Cerebellar cortex (tissue), 1 donor: ENCODE data around the gene LTA.

ENCODE experiments used
- DNase-seq: peaks from one replicate; pipeline ENCODE4 v3.0.0-alpha.2; 2015; ENCODE audit warnings: low spot score

LTA gene, protein sequence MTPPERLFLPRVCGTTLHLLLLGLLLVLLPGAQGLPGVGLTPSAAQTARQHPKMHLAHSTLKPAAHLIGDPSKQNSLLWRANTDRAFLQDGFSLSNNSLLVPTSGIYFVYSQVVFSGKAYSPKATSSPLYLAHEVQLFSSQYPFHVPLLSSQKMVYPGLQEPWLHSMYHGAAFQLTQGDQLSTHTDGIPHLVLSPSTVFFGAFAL

DNA sequence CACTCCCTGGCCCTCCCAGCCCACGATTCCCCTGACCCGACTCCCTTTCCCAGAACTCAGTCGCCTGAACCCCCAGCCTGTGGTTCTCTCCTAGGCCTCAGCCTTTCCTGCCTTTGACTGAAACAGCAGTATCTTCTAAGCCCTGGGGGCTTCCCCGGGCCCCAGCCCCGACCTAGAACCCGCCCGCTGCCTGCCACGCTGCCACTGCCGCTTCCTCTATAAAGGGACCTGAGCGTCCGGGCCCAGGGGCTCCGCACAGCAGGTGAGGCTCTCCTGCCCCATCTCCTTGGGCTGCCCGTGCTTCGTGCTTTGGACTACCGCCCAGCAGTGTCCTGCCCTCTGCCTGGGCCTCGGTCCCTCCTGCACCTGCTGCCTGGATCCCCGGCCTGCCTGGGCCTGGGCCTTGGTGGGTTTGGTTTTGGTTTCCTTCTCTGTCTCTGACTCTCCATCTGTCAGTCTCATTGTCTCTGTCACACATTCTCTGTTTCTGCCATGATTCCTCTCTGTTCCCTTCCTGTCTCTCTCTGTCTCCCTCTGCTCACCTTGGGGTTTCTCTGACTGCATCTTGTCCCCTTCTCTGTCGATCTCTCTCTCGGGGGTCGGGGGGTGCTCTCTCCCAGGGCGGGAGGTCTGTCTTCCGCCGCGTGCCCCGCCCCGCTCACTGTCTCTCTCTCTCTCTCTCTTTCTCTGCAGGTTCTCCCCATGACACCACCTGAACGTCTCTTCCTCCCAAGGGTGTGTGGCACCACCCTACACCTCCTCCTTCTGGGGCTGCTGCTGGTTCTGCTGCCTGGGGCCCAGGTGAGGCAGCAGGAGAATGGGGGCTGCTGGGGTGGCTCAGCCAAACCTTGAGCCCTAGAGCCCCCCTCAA is at the start of gene LTA:
LTA (plus strand) TSS at position 249 of the 871 bp plus-strand sequence; CDS start at position 703, 454 bp downstream.
- DNase-seq = no peak

DNA sequence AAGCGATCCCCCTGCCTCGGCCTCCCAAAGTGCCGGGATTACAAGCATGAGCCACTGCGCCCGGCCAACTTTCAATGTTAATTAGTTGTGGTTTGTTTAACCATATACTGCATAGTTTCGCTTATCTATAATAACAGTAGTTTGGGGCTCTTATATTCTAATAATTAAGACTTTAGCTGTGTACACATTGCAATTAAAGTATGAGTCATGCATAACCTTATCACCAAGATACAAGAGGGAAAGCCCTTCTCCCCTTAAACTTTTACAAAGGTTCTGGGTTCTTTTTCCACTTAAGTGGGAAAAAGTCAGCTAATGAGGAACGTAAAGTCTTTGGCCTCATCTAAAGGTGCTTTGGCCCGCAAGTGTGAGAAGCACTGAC is 46.5 kb upstream of the LTA start:
- no peak for DNase-seq

DNA sequence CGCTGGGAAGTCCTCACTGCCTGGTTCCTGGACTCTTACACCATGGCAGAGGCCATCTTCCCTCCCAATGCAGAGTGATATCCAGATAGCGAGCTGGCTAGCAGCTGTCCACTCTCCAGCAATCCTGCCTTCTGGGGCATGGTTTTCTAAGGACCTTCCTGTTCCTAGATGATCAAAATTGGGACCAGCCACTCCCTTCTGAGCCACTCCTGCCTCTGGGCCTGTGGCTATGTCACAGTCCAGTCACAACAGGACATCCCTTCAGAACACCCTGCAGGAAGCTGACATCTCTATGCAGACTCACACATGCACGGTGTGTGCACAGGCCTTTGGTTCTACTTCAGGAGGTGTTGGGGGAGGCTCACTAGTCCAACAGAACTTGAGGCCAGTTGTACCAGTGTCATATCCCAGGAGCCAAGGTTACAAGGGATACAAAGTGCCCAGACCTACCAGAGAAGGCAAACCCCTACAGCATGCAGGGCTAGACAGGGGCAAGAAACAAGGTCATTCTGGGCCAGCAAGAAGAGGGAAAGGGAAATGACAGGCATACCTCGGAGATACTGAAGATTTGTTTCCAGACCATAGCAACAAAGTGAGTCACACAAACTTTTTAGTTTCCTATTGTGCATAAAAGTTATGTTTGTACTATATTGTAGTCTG is 46.0 kb upstream of the LTA start:
- no peak for DNase-seq

DNA sequence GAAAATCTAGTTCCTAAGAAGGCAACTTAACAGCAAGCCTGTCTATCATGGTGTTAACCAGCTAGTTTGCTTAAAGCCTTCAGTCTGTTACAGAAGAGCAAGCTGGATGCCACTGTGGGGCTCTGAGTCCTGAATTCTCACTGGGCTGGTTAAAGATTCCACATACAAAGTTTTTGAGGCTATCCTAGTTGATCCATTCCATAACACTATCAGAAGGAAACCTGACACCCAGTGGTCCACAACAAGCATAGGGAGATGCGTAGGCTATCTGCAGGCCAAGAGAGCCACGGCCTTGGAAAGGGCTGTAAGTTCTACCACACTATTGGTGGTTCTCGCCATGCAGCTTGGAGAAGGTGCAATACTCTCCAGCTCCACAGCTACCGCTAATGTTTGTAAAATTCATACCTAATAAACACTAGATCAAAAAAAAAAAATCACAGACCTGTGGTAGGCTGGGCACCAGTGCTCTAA is 43.7 kb upstream of the LTA start:
- peak; percentile 45 for DNase-seq

DNA sequence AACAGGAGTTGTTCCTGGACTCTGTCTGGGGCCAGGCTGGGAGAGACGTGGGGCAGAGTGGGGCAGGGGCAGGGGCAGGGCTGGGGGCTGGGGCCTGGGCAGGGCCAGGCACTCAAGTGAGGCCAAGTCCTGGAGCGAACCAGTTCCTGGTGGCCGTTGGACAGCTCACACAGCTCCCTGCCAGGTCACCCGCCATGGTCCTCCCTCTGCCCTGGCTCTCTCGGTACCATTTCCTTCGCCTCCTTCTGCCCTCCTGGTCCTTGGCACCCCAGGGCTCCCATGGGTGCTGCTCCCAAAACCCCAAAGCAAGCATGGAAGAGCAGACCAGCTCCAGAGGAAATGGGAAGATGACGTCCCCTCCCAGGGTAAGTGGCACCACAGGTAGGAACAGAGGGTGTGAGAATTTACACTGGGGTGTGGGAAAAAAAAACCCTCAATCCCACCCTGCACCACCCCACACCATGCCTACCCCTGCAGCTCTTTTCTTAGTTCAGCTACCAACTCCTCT is 43.2 kb upstream of the LTA start, which contains the start of gene MCCD1:
MCCD1 (plus strand) TSS at position 142 of the 508 bp plus-strand sequence; CDS start at position 195, 53 bp downstream.
- DNase-seq = peak; percentile 21

DNA sequence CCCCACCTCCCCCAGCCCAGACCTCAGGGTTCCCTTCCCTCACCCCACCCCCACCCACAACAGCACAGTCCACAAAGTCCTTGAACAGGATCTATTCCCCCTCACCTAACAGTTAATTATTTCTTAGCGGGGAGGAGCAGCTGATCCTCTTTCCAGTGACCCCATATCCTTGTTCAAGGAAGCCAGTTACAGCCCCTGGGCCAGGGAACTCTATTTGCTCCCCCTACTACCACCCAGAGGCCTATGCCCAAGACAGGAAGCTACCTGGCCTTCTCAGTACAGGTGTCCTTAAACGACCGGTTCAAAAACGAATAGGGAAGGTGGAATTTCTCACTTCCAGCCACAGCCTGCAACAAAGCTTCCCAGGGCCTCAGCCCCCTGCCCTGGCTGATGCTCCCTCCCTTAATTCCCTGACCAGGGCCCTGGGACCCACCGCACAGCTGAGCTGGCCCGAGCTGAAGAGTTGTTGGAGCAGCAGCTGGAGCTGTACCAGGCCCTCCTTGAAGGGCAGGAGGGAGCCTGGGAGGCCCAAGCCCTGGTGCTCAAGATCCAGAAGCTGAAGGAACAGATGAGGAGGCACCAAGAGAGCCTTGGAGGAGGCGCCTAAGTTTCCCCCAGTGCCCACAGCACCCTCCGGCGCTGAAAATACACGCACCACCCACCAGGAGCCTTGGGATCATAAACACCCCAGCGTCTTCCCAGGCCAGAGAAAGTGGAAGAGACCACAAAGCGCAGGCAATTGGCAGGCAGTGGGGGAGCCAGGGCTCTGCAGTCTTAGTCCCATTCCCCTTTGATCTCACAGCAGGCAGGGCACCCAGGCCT is 42.5 kb upstream of the LTA start:
- peak; percentile 29 for DNase-seq

DNA sequence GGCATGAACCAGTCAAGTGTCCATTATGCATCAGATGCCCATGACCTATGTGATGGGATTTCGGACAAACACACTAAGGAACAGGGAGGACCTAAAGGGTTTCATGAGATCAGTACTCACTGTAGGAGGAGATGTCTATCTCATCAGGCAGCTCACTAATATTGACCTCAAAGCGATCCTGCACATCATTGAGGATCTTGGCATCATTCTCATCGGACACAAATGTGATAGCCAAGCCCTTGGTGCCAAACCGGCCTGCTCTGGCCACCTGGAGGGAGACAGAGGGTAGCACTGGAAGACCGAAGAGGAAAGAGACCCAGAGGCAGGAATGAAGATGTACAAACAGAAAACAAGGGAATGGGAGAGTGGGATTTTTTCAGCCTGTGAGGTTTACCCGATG is 41.4 kb upstream of the LTA start:
- DNase-seq = peak; percentile 22

DNA sequence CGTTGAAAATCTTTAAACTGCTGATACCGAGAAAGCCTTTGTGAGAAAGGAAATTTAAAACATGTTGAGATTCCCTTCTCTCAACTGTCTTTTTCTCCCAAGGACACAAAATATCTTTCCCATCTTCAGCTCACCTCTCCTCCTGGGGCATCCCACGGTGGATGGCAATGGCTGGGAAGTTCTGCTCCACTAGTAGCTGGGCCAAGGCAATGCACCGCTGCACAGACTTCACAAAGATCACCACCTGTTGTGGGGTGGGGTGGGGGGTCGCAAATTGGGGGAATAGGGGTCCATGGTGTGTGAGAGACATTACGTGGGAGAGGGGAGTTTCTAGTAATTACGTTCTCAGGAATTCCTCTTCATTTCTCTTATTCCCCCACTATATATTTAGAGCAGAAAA is 40.9 kb upstream of the LTA start:
- no peak for DNase-seq

DNA sequence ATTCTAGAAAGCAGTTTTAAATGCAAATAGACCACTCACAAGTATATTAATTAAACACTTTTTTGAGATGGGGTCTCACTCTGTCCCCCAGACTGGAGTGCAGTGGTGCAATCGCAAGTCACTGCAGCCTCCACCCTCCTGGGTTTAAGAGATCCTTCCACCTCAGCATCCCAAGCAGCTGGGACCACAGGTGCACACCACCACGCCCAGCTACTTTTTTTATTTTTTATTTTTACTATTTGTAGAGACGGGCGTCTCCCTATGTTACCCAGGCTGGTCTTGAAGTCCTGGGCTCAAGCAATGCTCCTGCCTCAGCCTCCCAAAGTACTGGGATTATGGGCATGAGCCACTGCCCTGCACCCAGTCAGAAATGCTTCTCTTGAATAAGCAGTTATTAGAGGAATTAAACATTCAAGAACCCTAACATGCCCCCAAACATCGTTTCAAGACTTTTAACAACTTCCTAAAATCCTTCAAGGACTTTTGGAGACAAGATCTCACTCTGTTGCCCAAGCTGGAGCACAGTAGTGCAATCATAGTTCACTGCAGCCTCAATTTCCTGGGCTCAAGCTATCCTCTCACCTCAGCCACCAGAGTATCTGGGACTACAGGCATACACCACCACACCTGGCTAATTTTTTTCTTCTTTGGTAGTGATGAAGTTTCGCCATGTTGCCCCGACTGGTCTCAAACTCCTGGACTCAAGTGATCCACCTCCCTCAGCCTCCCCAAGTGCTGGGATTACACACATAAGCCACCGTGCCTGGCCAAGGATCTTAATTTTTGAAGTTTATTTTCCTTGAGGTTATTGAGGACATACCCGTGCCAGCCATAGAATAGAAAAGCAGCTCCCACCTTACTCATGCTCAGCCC is 40.1 kb upstream of the LTA start:
- no peak for DNase-seq

DNA sequence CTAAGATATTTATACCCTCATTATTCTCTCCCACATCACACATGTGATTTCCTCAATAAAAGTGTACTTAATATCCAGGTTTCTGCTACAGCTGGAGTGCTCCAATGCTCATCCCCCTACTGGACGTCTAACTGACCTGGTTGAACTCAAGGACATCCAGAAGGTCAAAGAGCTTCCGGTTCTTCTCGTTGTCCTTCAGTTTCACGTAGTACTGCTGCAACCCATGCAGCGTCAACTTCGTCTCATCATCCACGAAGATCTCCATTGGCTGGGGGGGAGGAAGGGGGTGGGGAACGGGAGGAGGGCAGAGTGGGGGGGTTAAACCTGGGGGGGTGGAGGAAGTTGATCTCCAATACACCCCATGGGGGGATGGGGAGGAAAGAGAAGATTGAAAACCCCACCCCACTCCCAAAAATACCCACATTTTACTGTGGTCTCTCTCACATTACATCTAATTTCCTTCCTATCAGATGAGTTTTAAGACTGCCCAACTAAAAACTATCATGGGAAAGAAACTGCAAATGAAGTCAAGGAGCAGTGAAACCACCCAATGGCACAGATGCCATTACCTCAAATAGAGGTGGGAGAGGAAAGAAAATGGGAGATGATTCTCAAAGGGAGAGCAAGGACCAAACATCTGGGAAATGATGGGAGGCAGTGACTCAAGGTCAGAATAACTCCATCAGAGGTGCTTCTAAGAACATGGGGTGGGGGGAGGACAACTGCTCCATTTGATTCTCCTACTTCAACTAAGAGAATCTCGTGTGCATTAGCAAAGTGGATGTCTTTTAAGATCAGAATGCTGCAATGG is 39.2 kb upstream of the LTA start:
- no peak for DNase-seq

DNA sequence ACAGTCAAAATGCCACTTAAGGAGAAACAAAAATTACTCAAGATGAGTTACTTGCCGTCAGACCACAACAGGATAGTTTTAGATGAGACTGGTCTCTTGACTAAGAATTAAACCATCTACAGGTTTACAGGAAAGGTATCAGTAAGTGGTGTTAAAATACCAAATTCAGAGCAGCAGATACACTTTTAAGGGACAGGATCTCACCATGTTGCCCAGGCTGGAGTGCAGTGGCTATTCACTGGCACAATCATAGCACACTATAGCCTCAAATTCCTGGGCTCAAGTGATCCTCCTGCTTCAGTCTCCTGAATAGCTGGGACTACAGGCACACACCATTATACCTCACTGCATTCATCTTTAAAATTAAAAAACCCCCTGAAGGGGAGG is 38.6 kb upstream of the LTA start:
- DNase-seq = no peak

DNA sequence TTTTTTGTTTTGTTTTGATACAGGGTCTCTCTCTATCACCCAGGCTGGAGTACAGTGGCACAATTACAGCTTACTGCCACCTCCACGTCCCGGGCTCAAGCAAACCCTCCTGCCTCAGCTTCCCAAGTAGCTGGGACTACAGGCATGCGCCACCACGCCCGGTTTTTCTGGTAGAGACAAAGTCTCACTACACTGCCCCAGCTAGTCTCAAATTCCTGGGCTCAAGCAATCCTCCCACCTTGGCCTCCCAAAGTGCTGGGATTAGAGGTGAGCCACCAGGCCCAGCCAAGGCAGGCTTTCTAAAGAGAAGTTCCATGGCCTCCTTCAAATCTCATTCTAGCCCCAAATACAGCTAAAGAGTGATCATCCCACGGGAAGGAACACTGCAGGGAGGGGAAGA is 38.1 kb upstream of the LTA start:
- DNase-seq = no peak

DNA sequence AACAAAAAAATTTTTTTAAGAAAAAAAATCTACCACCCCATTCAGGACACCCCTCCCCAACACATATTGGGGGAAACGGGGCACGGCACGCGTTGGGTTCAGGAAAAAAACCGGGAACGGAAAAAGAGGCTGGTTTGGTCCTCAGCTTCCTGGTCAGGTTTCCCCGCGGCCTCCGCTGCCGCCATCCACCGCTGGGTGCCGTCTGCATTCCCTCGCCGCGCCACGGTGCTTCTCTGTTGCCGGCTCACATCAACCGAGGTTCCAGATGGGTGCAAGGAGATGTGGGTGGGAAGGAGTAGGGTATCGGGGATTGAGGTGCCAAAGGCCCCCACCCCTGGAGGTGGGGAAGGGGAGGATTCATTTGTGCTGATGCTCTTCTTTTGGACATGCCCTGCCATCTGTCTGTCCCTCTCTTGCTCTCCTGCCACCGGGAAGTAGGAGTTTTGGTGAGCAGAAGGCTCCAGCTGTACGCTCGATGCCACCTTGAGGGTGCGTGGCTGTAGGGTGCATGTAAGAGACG is 37.5 kb upstream of the LTA start:
- no peak for DNase-seq

DNA sequence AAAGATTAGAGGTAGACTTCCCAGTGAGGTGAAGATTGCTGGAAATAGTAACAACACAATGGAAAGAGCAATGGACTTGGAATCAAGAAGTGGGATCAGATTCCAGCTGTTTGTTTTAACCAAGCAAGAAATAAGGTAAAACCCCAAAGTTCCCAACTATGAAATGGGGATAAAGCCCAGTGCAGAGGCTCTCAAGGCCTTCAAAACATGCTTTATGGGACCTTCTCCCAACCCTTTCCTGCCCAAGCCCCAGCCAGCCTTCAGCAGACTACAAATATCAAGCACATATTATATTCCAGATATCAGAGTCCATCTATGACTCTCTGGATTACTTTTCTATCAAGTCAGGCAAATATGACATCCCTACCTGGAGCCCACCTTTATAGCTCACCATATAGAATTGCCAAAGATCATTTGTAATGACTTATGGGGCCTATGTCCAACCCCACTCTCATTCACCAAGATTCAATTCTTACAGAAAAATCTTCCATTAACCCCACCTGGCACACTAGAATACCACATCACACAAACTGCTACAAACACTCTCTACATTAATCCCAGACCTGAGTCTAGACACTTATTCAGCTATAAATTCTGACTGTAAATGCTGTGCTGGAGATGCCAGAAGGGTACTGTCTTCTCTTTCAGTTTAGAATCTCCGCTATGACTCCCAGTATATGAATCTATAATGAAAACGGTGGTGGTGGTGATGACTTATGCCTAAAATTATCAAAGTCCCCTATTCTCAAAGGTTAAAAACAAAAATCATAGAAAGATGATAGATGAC is 36.4 kb upstream of the LTA start:
- no peak for DNase-seq

DNA sequence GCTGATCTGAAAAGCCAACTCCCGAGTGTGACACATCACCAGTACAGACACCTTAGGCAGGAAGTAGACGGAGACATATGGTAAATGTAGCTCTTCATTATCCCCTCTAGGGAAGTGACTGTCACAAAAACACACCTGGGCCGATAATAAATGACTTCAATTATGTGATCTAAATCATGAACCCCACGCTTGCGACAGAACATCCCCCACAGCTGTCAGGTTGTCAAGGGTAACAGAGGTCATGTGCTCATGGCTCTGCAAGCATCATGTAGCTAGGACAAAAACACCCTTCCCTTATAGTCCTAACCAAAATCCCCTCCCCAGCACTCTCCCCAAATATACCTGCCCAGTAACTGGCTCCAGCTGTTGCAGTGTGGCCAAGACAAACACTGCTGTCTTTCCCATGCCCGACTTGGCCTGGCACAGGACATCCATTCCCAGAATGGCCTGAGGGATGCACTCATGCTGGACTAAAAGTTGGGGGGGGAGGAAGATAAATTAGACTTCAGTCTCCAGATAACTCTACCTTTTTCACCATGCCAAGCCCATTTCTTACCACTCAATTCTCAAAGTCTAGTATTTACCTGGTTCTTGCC is 33.2 kb upstream of the LTA start:
- no peak for DNase-seq

DNA sequence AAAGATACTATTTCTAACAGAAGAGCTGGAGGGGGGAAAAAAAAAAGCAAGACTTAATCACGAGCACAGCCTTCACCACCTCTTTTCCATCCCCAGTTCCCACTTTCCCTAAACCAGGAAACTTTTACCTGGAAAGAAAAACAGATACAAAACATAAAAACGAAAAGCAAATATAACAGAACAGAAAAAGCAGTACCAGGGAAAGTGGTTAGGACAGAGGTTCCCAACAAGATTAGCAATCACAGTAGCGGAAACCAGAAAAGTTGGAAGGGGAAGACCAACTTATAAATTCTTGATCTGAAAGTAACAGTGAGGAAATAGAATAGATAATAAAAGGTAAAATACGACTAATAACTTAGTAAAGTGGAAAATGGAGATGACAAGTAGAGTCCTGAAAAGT is 31.4 kb upstream of the LTA start:
- DNase-seq = no peak

DNA sequence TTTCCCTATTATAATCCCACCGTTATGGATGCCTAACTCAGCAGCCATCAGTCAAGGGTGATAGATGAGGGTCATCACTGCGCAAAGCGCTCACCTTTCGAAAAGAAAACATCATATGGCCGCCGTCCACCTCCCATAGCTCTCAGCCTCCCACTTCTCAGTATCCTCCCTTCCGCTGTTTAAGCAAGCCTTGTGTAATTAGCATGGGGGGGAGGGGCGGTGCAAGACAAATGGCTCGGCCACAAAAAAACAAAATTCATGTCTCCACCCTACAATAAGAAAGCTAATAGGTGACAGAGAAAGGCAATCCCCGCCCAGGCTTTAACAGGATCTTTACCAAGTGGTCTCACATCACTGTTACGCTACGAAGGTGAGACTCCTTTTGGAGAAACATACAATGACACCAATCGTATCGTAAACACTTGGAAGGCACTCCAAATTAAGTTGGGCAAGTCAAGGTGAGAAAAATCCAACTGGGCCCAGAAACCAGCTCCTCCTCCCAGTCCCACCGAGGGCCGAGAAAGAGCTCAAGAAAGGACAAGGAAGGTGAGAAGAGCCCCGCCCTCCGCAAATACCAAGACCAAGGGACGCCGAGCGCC is 30.9 kb upstream of the LTA start:
- peak; percentile 40 for DNase-seq
